ENCODE data around the gene LTN1.

DNA sequence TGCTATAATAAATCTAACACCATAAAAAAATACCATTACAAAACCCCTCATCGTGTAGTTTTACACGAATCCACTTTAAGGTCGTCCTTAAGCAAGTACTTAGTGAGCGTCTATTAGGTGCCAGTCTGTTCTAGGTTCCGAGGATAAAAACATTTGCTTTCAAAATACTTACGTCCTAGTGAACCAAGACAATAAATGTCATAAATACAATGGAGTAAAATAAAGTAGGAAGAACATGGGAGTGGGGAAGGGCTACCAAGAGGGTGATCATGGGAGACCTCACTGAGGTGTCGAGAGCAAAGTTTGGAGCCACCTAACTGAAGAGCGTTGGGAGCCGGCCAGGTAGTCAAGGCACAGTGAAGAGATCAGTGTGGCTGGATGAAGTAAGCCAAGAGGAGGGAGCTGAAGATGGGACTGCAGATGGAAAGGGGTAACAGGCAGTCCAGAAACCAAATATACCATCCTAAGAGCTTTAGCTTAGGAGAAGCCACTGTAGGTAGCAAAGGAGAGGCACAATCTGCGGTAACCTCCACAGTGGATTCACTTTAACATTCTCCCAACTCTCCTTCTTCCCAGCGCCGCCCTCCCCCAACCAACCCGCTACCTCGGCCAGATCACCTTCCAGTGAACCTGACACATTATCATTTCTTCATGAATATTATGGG, 684 bp downstream of the LTN1 start:
- TF ChIP-seq POLR2AphosphoS5 (IDR thresholded peaks at IDR 0.05; ENCODE audit: low read depth, low read length) (no peak), TAF1 (IDR thresholded peaks at IDR 0.05; ENCODE audit: low read depth, low read length) (no peak), POLR2A (IDR thresholded peaks at IDR 0.05; ENCODE audit: low read depth, low read length) (no peak)

Measured in GM12891 (cell line).